H1 (cell line): ENCODE results near the gene UNC5B.
"Not testable (repeated sequence)": the region's sequence is repeated elsewhere in the genome, so short reads cannot be mapped to it uniquely, and the experiment has no call there.

Source experiments
- CEBPB ChIP-seq: IDR thresholded peaks from 2 replicates; pipeline ENCODE4 v1.6.1; 2012; ENCODE audit warnings: low read depth, low read length
- CHD2 ChIP-seq: IDR thresholded peaks from 2 replicates; pipeline ENCODE4 v1.6.1; 2012; ENCODE audit warnings: low read length, improper control_type of control experiment
- EGR1 ChIP-seq: IDR thresholded peaks from 2 replicates; pipeline ENCODE4 v1.6.1; 2011; ENCODE audit warnings: low read depth, low read length, borderline replicate concordance
- EP300 ChIP-seq, 2 experiments: IDR thresholded peaks; 1 replicate in 1 of 2; 2 replicates in 1 of 2; pipeline ENCODE4 v1.6.1; 2011 to 2012; ENCODE audit warnings: low read depth in 2 of 2, low read length in 2 of 2, mild to moderate bottlenecking in 2 of 2, borderline replicate concordance in 1 of 2, inconsistent platforms in 1 of 2, moderate library complexity in 1 of 2
- KDM1A ChIP-seq: fragments of 200-600, 300-600 bp; sonication (generic); IDR thresholded peaks from 2 replicates; pipeline ENCODE4 v1.7.1; 2016; ENCODE audit warnings: mild to moderate bottlenecking, low read length, borderline replicate concordance
- KDM5A ChIP-seq: fragments of 200-600 bp; IDR thresholded peaks from 2 replicates; pipeline ENCODE4 v1.7.1; 2012; ENCODE audit warnings: mild to moderate bottlenecking, low read length, inconsistent platforms, mixed read lengths
- POLR2A ChIP-seq, 2 experiments: IDR thresholded peaks; 1 replicate in 1 of 2; 2 replicates in 1 of 2; pipeline ENCODE4 v1.6.1; 2011; ENCODE audit warnings: low read depth in 2 of 2, low read length in 2 of 2, mild to moderate bottlenecking in 2 of 2; ENCODE audit errors: control extremely low read depth in 1 of 2
- SRF ChIP-seq: IDR thresholded peaks from 2 replicates; pipeline ENCODE4 v1.6.1; 2011; ENCODE audit warnings: mild to moderate bottlenecking, low read depth, low read length, moderate library complexity
- YY1 ChIP-seq: IDR thresholded peaks from 2 replicates; pipeline ENCODE4 v1.6.1; 2011; ENCODE audit warnings: low read depth, mild to moderate bottlenecking, low read length
- TF ChIP-seq, protein P1 (sequence below), 3 experiments: IDR thresholded peaks; 1 replicate in 2 of 3; 2 replicates in 1 of 3; pipeline versions ENCODE4 v1.5.1 to v1.6.1; 2011; ENCODE audit warnings: low read length in 3 of 3, mild to moderate bottlenecking in 3 of 3, inconsistent platforms in 2 of 3, low read depth in 1 of 3, moderate library complexity in 1 of 3; ENCODE audit not compliant: insufficient read depth in 1 of 3; ENCODE audit errors: control extremely low read depth in 1 of 3
- TF ChIP-seq, protein P2 (sequence below): IDR thresholded peaks from 2 replicates; pipeline ENCODE4 v1.6.1; 2012; ENCODE audit warnings: low read length, inconsistent platforms
- TF ChIP-seq, protein P3 (sequence below): IDR thresholded peaks from 2 replicates; pipeline ENCODE4 v1.6.1; 2012; ENCODE audit warnings: inconsistent platforms

DNA sequence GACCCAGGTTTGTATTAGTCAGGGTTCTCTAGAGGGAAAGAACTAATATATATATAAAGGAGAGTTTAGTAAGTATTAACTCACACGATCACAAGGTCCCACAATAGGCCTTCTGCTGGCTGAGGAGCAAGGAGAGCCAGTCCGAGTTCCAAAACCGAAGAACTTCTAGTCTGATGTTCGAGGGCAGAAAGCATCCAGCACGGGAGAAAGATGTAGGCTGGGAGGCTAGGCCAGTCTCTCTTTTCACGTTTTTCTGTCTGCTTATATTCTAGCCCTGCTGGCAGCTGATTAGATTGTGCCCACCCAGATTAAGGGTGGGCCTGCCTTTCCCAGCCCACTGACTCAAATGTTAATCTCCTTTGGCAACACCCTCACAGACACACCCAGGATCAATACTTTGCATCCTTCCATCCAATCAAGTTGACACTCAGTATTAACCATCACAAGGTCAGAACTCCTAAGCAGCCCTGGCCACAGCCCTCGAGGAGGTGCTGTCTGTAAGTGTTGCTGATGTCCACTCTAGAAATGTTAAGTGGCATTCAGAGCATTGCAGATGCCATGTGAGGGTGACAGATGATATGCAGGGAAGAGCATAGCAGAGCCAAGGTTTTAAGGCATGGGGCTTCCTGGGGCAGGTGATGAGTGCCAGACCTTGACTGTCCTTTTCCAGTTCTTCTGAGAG, 7.0 kb downstream of the UNC5B start:
- TF ChIP-seq, protein P1, sequence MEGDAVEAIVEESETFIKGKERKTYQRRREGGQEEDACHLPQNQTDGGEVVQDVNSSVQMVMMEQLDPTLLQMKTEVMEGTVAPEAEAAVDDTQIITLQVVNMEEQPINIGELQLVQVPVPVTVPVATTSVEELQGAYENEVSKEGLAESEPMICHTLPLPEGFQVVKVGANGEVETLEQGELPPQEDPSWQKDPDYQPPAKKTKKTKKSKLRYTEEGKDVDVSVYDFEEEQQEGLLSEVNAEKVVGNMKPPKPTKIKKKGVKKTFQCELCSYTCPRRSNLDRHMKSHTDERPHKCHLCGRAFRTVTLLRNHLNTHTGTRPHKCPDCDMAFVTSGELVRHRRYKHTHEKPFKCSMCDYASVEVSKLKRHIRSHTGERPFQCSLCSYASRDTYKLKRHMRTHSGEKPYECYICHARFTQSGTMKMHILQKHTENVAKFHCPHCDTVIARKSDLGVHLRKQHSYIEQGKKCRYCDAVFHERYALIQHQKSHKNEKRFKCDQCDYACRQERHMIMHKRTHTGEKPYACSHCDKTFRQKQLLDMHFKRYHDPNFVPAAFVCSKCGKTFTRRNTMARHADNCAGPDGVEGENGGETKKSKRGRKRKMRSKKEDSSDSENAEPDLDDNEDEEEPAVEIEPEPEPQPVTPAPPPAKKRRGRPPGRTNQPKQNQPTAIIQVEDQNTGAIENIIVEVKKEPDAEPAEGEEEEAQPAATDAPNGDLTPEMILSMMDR (IDR thresholded peaks at IDR 0.05; ENCODE audit: control extremely low read depth in 1 of 3, insufficient read depth in 1 of 3, low read depth in 1 of 3, low read length in 3 of 3): not testable (repeated sequence)
- not testable (repeated sequence) for TF ChIP-seq POLR2A (IDR thresholded peaks at IDR 0.05; ENCODE audit: control extremely low read depth in 1 of 2, low read depth in 2 of 2, low read length in 2 of 2); CEBPB; EP300 (IDR thresholded peaks at IDR 0.05; ENCODE audit: borderline replicate concordance in 1 of 2, low read depth in 2 of 2, low read length in 2 of 2); KDM5A; EGR1; SRF; YY1; KDM1A; CHD2
- TF ChIP-seq, protein P2, sequence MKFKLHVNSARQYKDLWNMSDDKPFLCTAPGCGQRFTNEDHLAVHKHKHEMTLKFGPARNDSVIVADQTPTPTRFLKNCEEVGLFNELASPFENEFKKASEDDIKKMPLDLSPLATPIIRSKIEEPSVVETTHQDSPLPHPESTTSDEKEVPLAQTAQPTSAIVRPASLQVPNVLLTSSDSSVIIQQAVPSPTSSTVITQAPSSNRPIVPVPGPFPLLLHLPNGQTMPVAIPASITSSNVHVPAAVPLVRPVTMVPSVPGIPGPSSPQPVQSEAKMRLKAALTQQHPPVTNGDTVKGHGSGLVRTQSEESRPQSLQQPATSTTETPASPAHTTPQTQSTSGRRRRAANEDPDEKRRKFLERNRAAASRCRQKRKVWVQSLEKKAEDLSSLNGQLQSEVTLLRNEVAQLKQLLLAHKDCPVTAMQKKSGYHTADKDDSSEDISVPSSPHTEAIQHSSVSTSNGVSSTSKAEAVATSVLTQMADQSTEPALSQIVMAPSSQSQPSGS: not testable (repeated sequence)
- TF ChIP-seq, protein P3, sequence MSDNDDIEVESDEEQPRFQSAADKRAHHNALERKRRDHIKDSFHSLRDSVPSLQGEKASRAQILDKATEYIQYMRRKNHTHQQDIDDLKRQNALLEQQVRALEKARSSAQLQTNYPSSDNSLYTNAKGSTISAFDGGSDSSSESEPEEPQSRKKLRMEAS: not testable (repeated sequence)
